Fibroblast of lung (primary cell): ENCODE measurements around the gene DMXL2.

ENCODE experiments used
- CTCF ChIP-seq, 2 donors: IDR thresholded peaks in 1 of 2; conservative IDR thresholded peaks in 1 of 2; 1 replicate in 1 of 2; 2 replicates in 1 of 2; pipeline ENCODE4 v1.5.1; 2011 to 2012; ENCODE audit warnings: low read length in 2 of 2, control low read depth in 1 of 2, inconsistent platforms in 1 of 2, low read depth in 1 of 2, mild to moderate bottlenecking in 1 of 2
- EZH2 ChIP-seq: IDR thresholded peaks from 2 replicates; pipeline ENCODE4 v1.5.1; 2012; ENCODE audit warnings: low read length, control low read depth, mild to moderate bottlenecking; ENCODE audit errors: missing control alignments

DNA sequence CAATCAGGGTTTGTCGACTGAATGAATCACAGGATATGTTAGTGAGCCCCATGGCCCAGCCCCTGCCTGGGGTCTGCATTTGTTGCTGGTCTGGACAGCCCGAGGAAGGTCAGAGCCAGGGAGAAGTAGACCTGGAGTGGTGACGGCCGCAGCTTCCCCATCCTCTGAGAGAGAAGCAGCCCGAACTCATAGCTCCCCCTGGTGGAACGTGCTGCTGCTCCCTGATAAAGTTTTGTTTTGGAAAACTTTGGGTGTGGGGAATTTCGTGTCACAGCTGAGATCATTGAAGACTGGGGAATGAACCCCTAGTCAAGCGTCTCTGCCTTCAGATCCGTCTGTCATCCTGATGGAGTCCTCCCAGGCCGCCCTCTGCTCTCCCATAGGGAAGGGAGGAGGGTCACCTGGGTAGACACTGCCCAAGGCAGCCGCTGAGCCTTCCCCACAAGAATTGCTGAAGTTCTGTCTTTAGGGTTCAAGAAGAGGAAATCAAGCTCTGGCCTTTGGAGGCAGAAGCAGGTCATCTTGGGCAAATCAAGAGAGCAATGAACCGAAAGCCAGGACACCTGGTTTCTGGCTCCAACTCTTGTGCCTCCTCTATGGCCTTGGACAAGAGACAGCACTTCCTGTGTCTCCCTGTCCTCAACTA lies 220.6 kb downstream of the DMXL2 start:
- TF ChIP-seq CTCF (conservative IDR thresholded peaks at IDR 0.05 in 1 of 2, IDR thresholded peaks at IDR 0.05 in 1 of 2; ENCODE audit: low read depth in 1 of 2, low read length in 2 of 2) (peak; percentile 68 to 83), EZH2 (no peak)
